HG03521 (cell line): ENCODE data around the gene BMP6.

Experiments
- ATAC-seq: cut with Tn5 transposase; IDR thresholded peaks from one replicate; pipeline ENCODE4 v1.9.1; 2021; ENCODE audit warnings: mild to moderate bottlenecking, moderate library complexity; ENCODE audit not compliant: unreplicated experiment

Gene BMP6

GRCh38 chr6:7901056-7901455 is 175.2 kb downstream of the BMP6 start:
- ATAC-seq: no peak

- ATAC-seq: no peak
Measured at GRCh38 chr6:7901780-7902179, 175.9 kb downstream of the BMP6 start.

- ATAC-seq: no peak
Measured at GRCh38 chr6:7902221-7902620, 176.3 kb downstream of the BMP6 start.

GRCh38 chr6:7902867-7903266 is 177.0 kb downstream of the BMP6 start:
- no peak for ATAC-seq

GRCh38 chr6:7903673-7904072 is 177.8 kb downstream of the BMP6 start:
- ATAC-seq: no peak

- no peak for ATAC-seq
Measured at GRCh38 chr6:7904654-7905319, 178.9 kb downstream of the BMP6 start.

GRCh38 chr6:7905416-7905815 is 179.5 kb downstream of the BMP6 start:
- no peak for ATAC-seq

- ATAC-seq: no peak
Measured at GRCh38 chr6:7906741-7907140, 180.8 kb downstream of the BMP6 start.

- ATAC-seq: no peak
Measured at GRCh38 chr6:7907159-7907558, 181.3 kb downstream of the BMP6 start.

GRCh38 chr6:7909323-7910276 is 183.7 kb downstream of the BMP6 start:
- ATAC-seq: peak; percentile 35

- ATAC-seq: peak; percentile 15
Measured at GRCh38 chr6:7910298-7910653, 184.4 kb downstream of the BMP6 start.

- peak; percentile 69 for ATAC-seq
Measured at GRCh38 chr6:7910654-7911344, 184.9 kb downstream of the BMP6 start, which contains the start of gene TXNDC5. Gene TXNDC5 (minus strand): TSS chr6:7910788. CDS start chr6:7910776, 12 bp downstream.

- ATAC-seq: no peak
Measured at GRCh38 chr6:7911345-7911725, 185.4 kb downstream of the BMP6 start.

GRCh38 chr6:7912024-7912423 is 186.1 kb downstream of the BMP6 start:
- no peak for ATAC-seq

- no peak for ATAC-seq
Measured at GRCh38 chr6:7912736-7913517, 187.0 kb downstream of the BMP6 start.

GRCh38 chr6:7914311-7914710 is 188.4 kb downstream of the BMP6 start:
- no peak for ATAC-seq

GRCh38 chr6:7914991-7915789 is 189.3 kb downstream of the BMP6 start:
- no peak for ATAC-seq

GRCh38 chr6:7916959-7917358 is 191.1 kb downstream of the BMP6 start:
- peak; percentile 86 for ATAC-seq

- ATAC-seq: no peak
Measured at GRCh38 chr6:7917729-7918128, 191.8 kb downstream of the BMP6 start.

- no peak for ATAC-seq
Measured at GRCh38 chr6:7918403-7918802, 192.5 kb downstream of the BMP6 start.
